SK-N-SH (cell line): Measurements from ENCODE around the gene FMN2. TPM values are rescaled to one million over a fixed set of nuclear protein-coding genes. Genes with fewer than 3 reads are reported as not detected.

ENCODE experiments used
- CTCF ChIA-PET: fragments of 300-600, 350-600 bp; formaldehyde crosslinking; extraction: SDS; loops from one replicate; lab custom pipeline; 2021; lab: Yijun Ruan, JAX
- POLR2A ChIA-PET: fragments of 350-600 bp; sonication (Branson Sonifier 250); formaldehyde crosslinking; extraction: SDS; loops from one replicate; lab custom pipeline; 2020; ENCODE audit warnings: antibody characterized with exemption, inconsistent platforms; lab: Yijun Ruan, JAX
- DNase-seq: peaks from one replicate; pipeline ENCODE4 v3.0.0; 2012
- H2AFZ ChIP-seq: fragments of 200-600 bp; sonication (generic); 2 replicates; pipeline ENCODE4 v1.8.1; 2016; ENCODE audit warnings: antibody characterized with exemption, mild to moderate bottlenecking, low read depth
- H3F3A ChIP-seq: fragments of 200-600 bp; sonication (generic); replicated peaks from 2 replicates; pipeline ENCODE3; 2016; ENCODE audit warnings: antibody characterized with exemption, mild to moderate bottlenecking; ENCODE audit not compliant: insufficient read depth
- H3K27ac ChIP-seq, 2 experiments: fragments of 200-500 bp in 1 of 2; fragments of 200-600 bp in 1 of 2; sonication (Bioruptor generic) in 1 of 2; sonication (generic), shearing (Covaris generic) in 1 of 2; 2 replicates each; pipeline versions ENCODE4 v1.5.1 to v1.6.1; 2014 to 2016; ENCODE audit warnings: low read depth in 2 of 2, inconsistent platforms in 1 of 2, low read length in 1 of 2, mild to moderate bottlenecking in 1 of 2, mixed read lengths in 1 of 2
- H3K27me3 ChIP-seq: fragments of 200-600 bp; sonication (generic), shearing (Covaris generic); 2 replicates; pipeline ENCODE4 v1.6.1; 2016; ENCODE audit warnings: mixed run types; ENCODE audit not compliant: insufficient read depth
- H3K36me3 ChIP-seq, 2 experiments: fragments of 200-500 bp in 1 of 2; fragments of 200-600 bp in 1 of 2; sonication (Bioruptor generic) in 1 of 2; sonication (generic) in 1 of 2; replicated peaks in 1 of 2; 2 replicates each; pipeline versions ENCODE3 to v1.5.1; 2014 to 2016; ENCODE audit warnings: low read length in 1 of 2, mild to moderate bottlenecking in 1 of 2; ENCODE audit not compliant: insufficient read depth in 2 of 2, control insufficient read depth in 1 of 2
- H3K4me1 ChIP-seq, 2 experiments: fragments of 200-500 bp in 1 of 2; fragments of 200-600 bp in 1 of 2; sonication (Bioruptor generic) in 1 of 2; sonication (generic), shearing (Covaris generic) in 1 of 2; 2 replicates each; pipeline versions ENCODE4 v1.5.1 to v1.6.1; 2014 to 2016; ENCODE audit warnings: low read depth in 1 of 2, low read length in 1 of 2, mixed run types in 1 of 2; ENCODE audit not compliant: insufficient read depth in 2 of 2, control insufficient read depth in 1 of 2
- H3K4me2 ChIP-seq: fragments of 200-600 bp; sonication (generic), shearing (Covaris generic); 2 replicates; pipeline ENCODE4 v1.6.1; 2017; ENCODE audit warnings: mixed run types
- H3K4me3 ChIP-seq, 2 experiments: fragments of 200-500 bp in 1 of 2; fragments of 200-600 bp in 1 of 2; sonication (Bioruptor generic) in 1 of 2; sonication (generic), shearing (Covaris generic) in 1 of 2; 2 replicates each; pipeline versions ENCODE4 v1.5.1 to v1.8.1; 2014 to 2016; ENCODE audit warnings: low read depth in 2 of 2, inconsistent platforms in 1 of 2, low read length in 1 of 2, mild to moderate bottlenecking in 1 of 2, mixed read lengths in 1 of 2, moderate library complexity in 1 of 2
- H3K79me2 ChIP-seq: fragments of 200-600 bp; sonication (generic); 2 replicates; pipeline ENCODE4 v1.8.1; 2017; ENCODE audit warnings: mild to moderate bottlenecking; ENCODE audit not compliant: insufficient read depth
- H3K9ac ChIP-seq: fragments of 200-600 bp; sonication (generic); 2 replicates; pipeline ENCODE4 v1.6.1; 2017; ENCODE audit warnings: mixed run types
- H3K9me2 ChIP-seq: fragments of 200-600 bp; sonication (generic); 2 replicates; pipeline ENCODE4 v1.6.1; 2017; ENCODE audit warnings: mixed run types
- H3K9me3 ChIP-seq: fragments of 200-600 bp; sonication (generic); 2 replicates; pipeline ENCODE4 v1.6.1; 2017; ENCODE audit warnings: mixed run types, mild to moderate bottlenecking, moderate library complexity
- H4K20me1 ChIP-seq: fragments of 200-600 bp; sonication (generic); 2 replicates; pipeline ENCODE4 v1.6.1; 2017; ENCODE audit warnings: mild to moderate bottlenecking, mixed run types; ENCODE audit not compliant: insufficient read depth
- EZH2phosphoT487 ChIP-seq: fragments of 200-600 bp; sonication (generic); IDR thresholded peaks from 2 replicates; pipeline ENCODE4 v1.6.1; 2017; ENCODE audit warnings: low read depth, mixed run types, mild to moderate bottlenecking, antibody characterized with exemption, moderate library complexity, borderline replicate concordance
- FOSL2 ChIP-seq: IDR thresholded peaks from 2 replicates; pipeline ENCODE4 v1.4.0; 2012; ENCODE audit warnings: low read depth, mild to moderate bottlenecking, moderate library complexity, borderline replicate concordance
- FOXJ3 ChIP-seq: sonication (generic); formaldehyde crosslinking; IDR thresholded peaks from 2 replicates; pipeline ENCODE4 v1.5.1; 2020; ENCODE audit warnings: mild to moderate bottlenecking, missing genetic modification reagents
- FOXM1 ChIP-seq: IDR thresholded peaks from 2 replicates; pipeline ENCODE4 v1.4.0; 2012; ENCODE audit warnings: low read depth, mild to moderate bottlenecking
- GABPA ChIP-seq: IDR thresholded peaks from 2 replicates; pipeline ENCODE4 v1.4.0; 2012; ENCODE audit warnings: low read depth, mild to moderate bottlenecking
- GATA2 ChIP-seq: sonication (generic); formaldehyde crosslinking; IDR thresholded peaks from 2 replicates; pipeline ENCODE4 v1.5.0; 2020; ENCODE audit warnings: mild to moderate bottlenecking, missing genetic modification reagents
- IRF3 ChIP-seq: fragments of 150-350 bp; IDR thresholded peaks from 2 replicates; pipeline ENCODE4 v1.6.1; 2016; ENCODE audit warnings: mild to moderate bottlenecking, low read depth, low read length
- JUND ChIP-seq: IDR thresholded peaks from 2 replicates; pipeline ENCODE4 v1.4.0; 2012
- MAX ChIP-seq: IDR thresholded peaks from 2 replicates; pipeline ENCODE4 v1.4.0; 2012; ENCODE audit warnings: low read depth
- MEF2A ChIP-seq: IDR thresholded peaks from 2 replicates; pipeline ENCODE4 v1.4.0; 2012; ENCODE audit warnings: low read depth, borderline replicate concordance
- MXI1 ChIP-seq: IDR thresholded peaks from 2 replicates; pipeline ENCODE4 v1.6.1; 2012; ENCODE audit warnings: mild to moderate bottlenecking, low read depth, low read length, improper control_type of control experiment
- POLR2AphosphoS5 ChIP-seq: IDR thresholded peaks from 2 replicates; pipeline ENCODE4 v1.6.1; 2012; ENCODE audit warnings: low read depth, low read length
- RAD21 ChIP-seq: IDR thresholded peaks from 2 replicates; pipeline ENCODE4 v1.6.1; 2012; ENCODE audit warnings: mild to moderate bottlenecking, low read length
- RCOR1 ChIP-seq: fragments of 150-350 bp; IDR thresholded peaks from 2 replicates; pipeline ENCODE4 v1.6.1; 2017; ENCODE audit warnings: antibody characterized with exemption, low read length
- REST ChIP-seq: IDR thresholded peaks from 2 replicates; pipeline ENCODE4 v1.6.1; 2012; ENCODE audit warnings: mild to moderate bottlenecking, low read depth, low read length, moderate library complexity
- RFX5 ChIP-seq: IDR thresholded peaks from 2 replicates; pipeline ENCODE4 v1.6.1; 2012; ENCODE audit warnings: mild to moderate bottlenecking, improper control_type of control experiment, low read length
- SIN3A ChIP-seq: IDR thresholded peaks from 2 replicates; pipeline ENCODE4 v1.6.1; 2012; ENCODE audit warnings: low read depth, mild to moderate bottlenecking, low read length, moderate library complexity, borderline replicate concordance
- SMC3 ChIP-seq: IDR thresholded peaks from 2 replicates; pipeline ENCODE4 v1.6.1; 2012; ENCODE audit warnings: low read depth, low read length, improper control_type of control experiment
- TEAD4 ChIP-seq: IDR thresholded peaks from 2 replicates; pipeline ENCODE4 v1.4.0; 2012; ENCODE audit warnings: mild to moderate bottlenecking, borderline replicate concordance; ENCODE audit not compliant: insufficient read depth
- USF1 ChIP-seq: IDR thresholded peaks from 2 replicates; pipeline ENCODE4 v1.4.0; 2012; ENCODE audit warnings: low read depth, borderline replicate concordance
- USF2 ChIP-seq: fragments of 150-350 bp; IDR thresholded peaks from 2 replicates; pipeline ENCODE4 v1.6.1; 2017; ENCODE audit warnings: antibody characterized with exemption, low read length, low read depth, borderline replicate concordance
- YY1 ChIP-seq: IDR thresholded peaks from 2 replicates; pipeline ENCODE4 v1.4.0; 2012; ENCODE audit warnings: low read depth, mild to moderate bottlenecking
- WGBS: methylation state at CpG from one replicate; pipeline ENCODE4 v1.1.6; 2017; ENCODE audit warnings: low lambda C conversion rate; 5-methylcytosine and 5-hydroxymethylcytosine counted together
- polyA plus RNA-seq, 3 experiments: library from polyadenylated mRNA; depleted of rRNA; stranded (reverse); fragments of >200 nt; gene quantifications; 2 replicates each; pipeline ENCODE4 v1.2.3, GENCODE V29; 2012

The FMN2 gene
- polyA plus RNA-seq, 1 of the 3 experiments (the other 2 are of a cell fraction) = 7.2 TPM

- TF ChIP-seq RCOR1 (peak; percentile 55; the same call in 1 of the 2 replicates), FOXJ3 (CRISPR knock-in tag) (no peak), YY1 (no peak), GATA2 (peak; percentile 85), RAD21 (peak; percentile 20; the same call in 1 of the 2 replicates), USF1 (no peak), POLR2AphosphoS5 (0 out of 2 replicates have a peak, but pooled peaks have one; percentile 21), SIN3A (no peak), MXI1 (no peak), SMC3 (no peak), MAX (no peak), TEAD4 (no peak)
Measured at GRCh38 chr1:240199758-240200645, 108.3 kb downstream of the FMN2 start (continued).

GRCh38 chr1:240201931-240202330 lies 110.2 kb downstream of the FMN2 start:
- H3K4me1 ChIP-seq = peaks cover 0 to 3% of the 10 kb centered on the region in 2 experiments; a peak in 2 of 4 replicates
- peaks cover 7% of the 10 kb centered on the region; the same call in 1 of the 2 replicates for H3K9me3 ChIP-seq
- DNase-seq = no peak
- H4K20me1 ChIP-seq = no peaks in the 10 kb centered on the region
- WGBS = 90% methylated on average over 4 of the region's 4 CpGs
- H3K36me3 ChIP-seq = peaks cover 6 to 43% of the 10 kb centered on the region in 2 experiments
- H3K4me3 ChIP-seq = no peak overlapping the region
- peaks cover 4% of the 10 kb centered on the region for H3F3A ChIP-seq
- no peak overlapping the region for H3K9ac ChIP-seq
- no peaks in the 10 kb centered on the region for H3K27me3 ChIP-seq
- ChIA-PET CTCF (interaction anchor here (3.2 kb wide), 1 partner anchor 490 kb away, joined by 18 read pairs; no protein-coding TSS in a partner anchor), POLR2A (no interaction called here)
- H2AFZ ChIP-seq = no peak overlapping the region
- H3K79me2 ChIP-seq = peaks cover 24% of the 10 kb centered on the region; the same call in 1 of the 2 replicates
- no peak overlapping the region for H3K4me2 ChIP-seq
- no peak overlapping the region for H3K27ac ChIP-seq
- no peaks in the 10 kb centered on the region for H3K9me2 ChIP-seq
- TF ChIP-seq MEF2A = no peak
- TF ChIP-seq EZH2phosphoT487 = no peak
- TF ChIP-seq GABPA = no peak
- TF ChIP-seq FOSL2 = no peak
- no peak for TF ChIP-seq MAX
- TF ChIP-seq IRF3 = no peak
- TF ChIP-seq YY1 = no peak
- no peak for TF ChIP-seq FOXM1
- no peak for TF ChIP-seq REST
- no peak for TF ChIP-seq JUND
- TF ChIP-seq USF1 = no peak
- no peak for TF ChIP-seq USF2
- no peak for TF ChIP-seq POLR2AphosphoS5
- no peak for TF ChIP-seq SMC3
- no peak for TF ChIP-seq RFX5
